HG03066 (cell line): ENCODE results near the gene PIAS1.

Source experiments
- ATAC-seq: cut with Tn5 transposase; IDR thresholded peaks from one replicate; pipeline ENCODE4 v1.9.1; 2021; ENCODE audit warnings: low read depth; ENCODE audit not compliant: unreplicated experiment

Gene PIAS1

GRCh38 chr15:68173119-68173518 is 119.0 kb downstream of the PIAS1 start:
- ATAC-seq, result no peak

- no peak for ATAC-seq
Measured at GRCh38 chr15:68175526-68175925, 121.4 kb downstream of the PIAS1 start.

GRCh38 chr15:68176601-68177000 is 122.5 kb downstream of the PIAS1 start:
- ATAC-seq, result no peak

- ATAC-seq, result no peak
Measured at GRCh38 chr15:68177742-68178141, 123.6 kb downstream of the PIAS1 start.

GRCh38 chr15:68183616-68184315 is 129.7 kb downstream of the PIAS1 start:
- no peak for ATAC-seq

- ATAC-seq, result no peak
Measured at GRCh38 chr15:68184616-68185480, 130.7 kb downstream of the PIAS1 start.

- ATAC-seq, result no peak
Measured at GRCh38 chr15:68186671-68187397, 132.7 kb downstream of the PIAS1 start.

- ATAC-seq, result no peak
Measured at GRCh38 chr15:68187559-68187958, 133.4 kb downstream of the PIAS1 start.

- ATAC-seq, result no peak
Measured at GRCh38 chr15:68188647-68189046, 134.5 kb downstream of the PIAS1 start.

- ATAC-seq, result no peak
Measured at GRCh38 chr15:68190048-68190447, 135.9 kb downstream of the PIAS1 start.

GRCh38 chr15:68191555-68191954 is 137.4 kb downstream of the PIAS1 start:
- no peak for ATAC-seq

- ATAC-seq, result no peak
Measured at GRCh38 chr15:68192117-68192516, 138.0 kb downstream of the PIAS1 start.

- no peak for ATAC-seq
Measured at GRCh38 chr15:68192804-68193486, 138.8 kb downstream of the PIAS1 start.

GRCh38 chr15:68195336-68196112 is 141.4 kb downstream of the PIAS1 start:
- ATAC-seq, result no peak

GRCh38 chr15:68196445-68197169 is 142.5 kb downstream of the PIAS1 start:
- no peak for ATAC-seq

- ATAC-seq, result no peak
Measured at GRCh38 chr15:68197170-68197492, 143.0 kb downstream of the PIAS1 start.

GRCh38 chr15:68197661-68198437 is 143.7 kb downstream of the PIAS1 start:
- no peak for ATAC-seq

GRCh38 chr15:68199340-68199739 is 145.2 kb downstream of the PIAS1 start:
- ATAC-seq, result no peak
